Panc1 (cell line): ENCODE measurements around the gene RNF114.

Experiments
- CTCF ChIP-seq: fragments of 450-650 bp; IDR thresholded peaks from 2 replicates; pipeline ENCODE4 v1.5.1; 2017; ENCODE audit warnings: mild to moderate bottlenecking
- POLR2AphosphoS5 ChIP-seq: IDR thresholded peaks from 2 replicates; pipeline ENCODE4 v1.6.1; 2012; ENCODE audit warnings: mild to moderate bottlenecking, low read depth, low read length, moderate library complexity
- SIN3A ChIP-seq: IDR thresholded peaks from 2 replicates; pipeline ENCODE4 v1.6.1; 2012; ENCODE audit warnings: low read depth, mild to moderate bottlenecking, low read length, moderate library complexity, borderline replicate concordance; ENCODE audit not compliant: insufficient read depth

- TF ChIP-seq CTCF (peak; percentile 97), POLR2AphosphoS5 (no peak), SIN3A (no peak)
Observed at GRCh38 chr20:49928411-49929141, 7.6 kb upstream of the RNF114 start.
